GM12878 (cell line): ENCODE measurements around the gene CCNI. TPM values are rescaled to one million over a fixed set of nuclear protein-coding genes. Genes with fewer than 3 reads are reported as not detected.

Source experiments
- ASH2L ChIP-seq: fragments of 300-600, 200-600 bp; sonication (generic); IDR thresholded peaks from 2 replicates; pipeline ENCODE4 v1.6.1; 2017; ENCODE audit warnings: low read depth, mild to moderate bottlenecking, borderline replicate concordance
- ATF7 ChIP-seq: fragments of 450-650 bp; IDR thresholded peaks from 2 replicates; pipeline ENCODE4 v1.6.1; 2016; ENCODE audit warnings: low read depth, mild to moderate bottlenecking
- BACH1 ChIP-seq: fragments of 450-650 bp; IDR thresholded peaks from 2 replicates; pipeline ENCODE4 v1.6.1; 2017; ENCODE audit warnings: mild to moderate bottlenecking, borderline replicate concordance
- BCL11A ChIP-seq: IDR thresholded peaks from 2 replicates; pipeline ENCODE4 v1.6.1; 2011; ENCODE audit warnings: low read depth, low read length
- BHLHE40 ChIP-seq, 2 experiments: fragments of 450-650 bp in 1 of 2; IDR thresholded peaks; 2 replicates each; pipeline ENCODE4 v1.6.1; 2011 to 2017; ENCODE audit warnings: low read depth in 2 of 2, borderline replicate concordance in 1 of 2, improper control_type of control experiment in 1 of 2, low read length in 1 of 2, mild to moderate bottlenecking in 1 of 2
- EP300 ChIP-seq, 2 experiments: fragments of 150-350 bp in 1 of 2; IDR thresholded peaks; 2 replicates each; pipeline ENCODE4 v1.6.1; 2011 to 2012; ENCODE audit warnings: low read depth in 2 of 2, low read length in 2 of 2, borderline replicate concordance in 1 of 2, improper control_type of control experiment in 1 of 2, inconsistent platforms in 1 of 2; ENCODE audit not compliant: control insufficient read depth in 1 of 2
- FOXM1 ChIP-seq: IDR thresholded peaks from 2 replicates; pipeline ENCODE4 v1.6.1; 2012; ENCODE audit warnings: low read depth, mild to moderate bottlenecking, inconsistent platforms, low read length, moderate library complexity
- GABPA ChIP-seq: IDR thresholded peaks from 2 replicates; pipeline ENCODE4 v1.6.1; 2014; ENCODE audit warnings: antibody characterized with exemption, low read depth, mild to moderate bottlenecking, inconsistent platforms
- HDAC6 ChIP-seq: fragments of 200-600 bp; sonication (generic); IDR thresholded peaks from one replicate; pipeline ENCODE4 v1.8.0; 2017; ENCODE audit warnings: antibody characterized with exemption; ENCODE audit not compliant: unreplicated experiment
- MTA2 ChIP-seq: fragments of 450-650 bp; IDR thresholded peaks from 2 replicates; pipeline ENCODE4 v1.6.1; 2016; ENCODE audit warnings: low read depth, mild to moderate bottlenecking, moderate library complexity
- MTA3 ChIP-seq: IDR thresholded peaks from 2 replicates; pipeline ENCODE4 v1.6.1; 2012; ENCODE audit warnings: low read length, inconsistent platforms, borderline replicate concordance
- MYC ChIP-seq: IDR thresholded peaks from 2 replicates; pipeline ENCODE4 v1.6.1; 2011; ENCODE audit warnings: mild to moderate bottlenecking, low read length, moderate library complexity, inconsistent platforms; ENCODE audit not compliant: insufficient read depth, insufficient replicate concordance, insufficient read length, severe bottlenecking
- RCOR1 ChIP-seq: conservative IDR thresholded peaks from 2 replicates; pipeline ENCODE4 v1.6.1; 2012; ENCODE audit warnings: low read depth, low read length, improper control_type of control experiment
- SIX5 ChIP-seq: IDR thresholded peaks from 2 replicates; pipeline ENCODE4 v1.6.1; 2011; ENCODE audit warnings: mild to moderate bottlenecking, low read depth, low read length, moderate library complexity; ENCODE audit not compliant: severe bottlenecking
- SMAD5 ChIP-seq: IDR thresholded peaks from 2 replicates; pipeline ENCODE4 v1.6.1; 2016; ENCODE audit warnings: antibody characterized with exemption, low read depth
- SMC3 ChIP-seq: IDR thresholded peaks from 2 replicates; pipeline ENCODE4 v1.6.1; 2011; ENCODE audit warnings: low read length, improper control_type of control experiment, borderline replicate concordance
- SREBF2 ChIP-seq: IDR thresholded peaks from 2 replicates; pipeline ENCODE4 v1.6.1; 2012; ENCODE audit warnings: mild to moderate bottlenecking, low read length
- STAT1 ChIP-seq: fragments of 450-650 bp; conservative IDR thresholded peaks from 2 replicates; pipeline ENCODE4 v1.6.1; 2014; ENCODE audit warnings: antibody characterized with exemption, mild to moderate bottlenecking
- TCF7 ChIP-seq: IDR thresholded peaks from 2 replicates; pipeline ENCODE4 v1.6.1; 2014; ENCODE audit warnings: antibody characterized with exemption, borderline replicate concordance
- ZNF274 ChIP-seq: IDR thresholded peaks from one replicate; pipeline ENCODE4 v1.8.0; 2011; ENCODE audit not compliant: insufficient read length, insufficient read depth
- ZZZ3 ChIP-seq: IDR thresholded peaks from 2 replicates; pipeline ENCODE4 v1.6.1; 2011; ENCODE audit warnings: low read depth; ENCODE audit not compliant: control insufficient read depth, insufficient read length
- polyA plus RNA-seq, 11 experiments: library from polyadenylated mRNA; depleted of rRNA in 4 of 11; unstranded in 6 of 11; stranded (reverse) in 5 of 11; fragments of >200 nt; fragmentation: Nextera tagmentation in 4 of 11; fragmentation: Illumina TruSeq in 1 of 11; extraction: Ambion mirVana in 4 of 11; extraction: Trizol in 1 of 11; gene quantifications; 1 replicate in 1 of 11; 2 replicates in 10 of 11; pipeline versions ENCODE4 v1.2.1 to v1.2.3, GENCODE V29; 2011 to 2016; ENCODE audit warnings: inconsistent platforms in 2 of 11, missing spikeins in 2 of 11, low read depth in 1 of 11
- total RNA-seq, 4 experiments: library from RNA; depleted of rRNA in 3 of 4; stranded (reverse); fragments of >200 nt in 3 of 4; fragmentation: Illumina TruSeq in 1 of 4; extraction: Trizol in 1 of 4; gene quantifications; 2 replicates each; pipeline versions ENCODE4 v1.2.1 to v1.2.3, GENCODE V29; 2013 to 2021
- TF ChIP-seq, protein P1 (sequence below): fragments of 450-650 bp; IDR thresholded peaks from 2 replicates; pipeline ENCODE4 v1.6.1; 2018; ENCODE audit warnings: borderline replicate concordance, mild to moderate bottlenecking; ENCODE audit not compliant: partially characterized antibody
- TF ChIP-seq, protein P2 (sequence below), 3 experiments: IDR thresholded peaks in 2 of 3; conservative IDR thresholded peaks in 1 of 3; 2 replicates each; pipeline ENCODE4 v1.5.1; 2011; ENCODE audit warnings: low read depth in 3 of 3, low read length in 3 of 3, mild to moderate bottlenecking in 3 of 3, control low read depth in 2 of 3, moderate library complexity in 2 of 3, inconsistent platforms in 1 of 3, mixed read lengths in 1 of 3; ENCODE audit not compliant: control insufficient read depth in 2 of 3, insufficient read depth in 1 of 3; ENCODE audit errors: extremely low read depth in 1 of 3
- TF ChIP-seq, protein P3 (sequence below): IDR thresholded peaks from 2 replicates; pipeline ENCODE4 v1.6.1; 2012; ENCODE audit warnings: low read depth, low read length, improper control_type of control experiment

Gene CCNI
- total and polyA plus RNA-seq, 10 of the 15 experiments (the other 5 are each of a cell fraction or from before 2014, with no cell fraction given): 70.6 to 178 (median 105) TPM

DNA sequence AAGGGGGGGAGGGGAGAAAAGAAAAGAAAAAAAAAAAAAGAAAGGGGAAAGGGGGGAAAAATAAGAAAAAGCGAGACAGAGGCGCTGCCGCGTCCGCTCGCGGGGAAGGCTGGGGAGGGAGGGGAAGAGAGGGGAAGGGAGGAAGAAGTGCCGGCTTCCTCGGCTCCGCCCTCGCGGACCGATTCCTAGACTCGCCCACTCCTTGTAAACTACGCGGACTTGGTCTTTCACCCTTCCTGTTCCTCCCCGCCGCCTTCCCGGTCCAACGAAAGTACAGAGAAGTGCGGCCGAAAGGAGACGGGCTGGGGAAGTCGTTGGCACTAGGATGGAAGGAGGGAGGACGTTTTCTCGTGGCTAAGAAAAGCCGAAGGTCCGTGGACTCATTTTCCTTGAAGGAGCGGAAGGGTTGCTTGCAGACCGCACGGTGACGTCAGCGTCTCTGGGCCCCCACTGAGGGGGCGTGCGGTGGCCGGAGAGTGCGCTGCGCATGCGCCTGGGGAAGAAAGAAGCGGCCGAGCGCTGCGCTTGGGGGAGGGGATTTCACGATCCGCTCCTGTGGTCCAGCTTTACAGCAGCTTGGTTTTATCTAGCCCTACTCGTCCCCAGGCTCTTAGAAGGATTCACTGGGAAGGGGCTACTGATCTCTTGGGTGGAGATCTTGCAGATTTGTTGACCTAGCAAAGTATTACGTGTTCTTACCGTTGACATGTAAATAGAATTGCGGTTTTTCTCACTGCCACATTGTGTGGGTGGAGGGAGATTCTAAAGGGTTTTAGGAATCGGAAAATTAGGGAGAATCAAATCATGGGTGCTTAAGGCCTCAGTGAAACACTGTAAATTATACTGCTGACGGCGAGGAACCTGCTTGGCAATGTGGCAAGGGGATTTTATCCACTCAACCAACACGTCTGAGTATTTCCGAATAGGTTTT is at the start of gene CCNI (continued):
- TF ChIP-seq, protein P1, sequence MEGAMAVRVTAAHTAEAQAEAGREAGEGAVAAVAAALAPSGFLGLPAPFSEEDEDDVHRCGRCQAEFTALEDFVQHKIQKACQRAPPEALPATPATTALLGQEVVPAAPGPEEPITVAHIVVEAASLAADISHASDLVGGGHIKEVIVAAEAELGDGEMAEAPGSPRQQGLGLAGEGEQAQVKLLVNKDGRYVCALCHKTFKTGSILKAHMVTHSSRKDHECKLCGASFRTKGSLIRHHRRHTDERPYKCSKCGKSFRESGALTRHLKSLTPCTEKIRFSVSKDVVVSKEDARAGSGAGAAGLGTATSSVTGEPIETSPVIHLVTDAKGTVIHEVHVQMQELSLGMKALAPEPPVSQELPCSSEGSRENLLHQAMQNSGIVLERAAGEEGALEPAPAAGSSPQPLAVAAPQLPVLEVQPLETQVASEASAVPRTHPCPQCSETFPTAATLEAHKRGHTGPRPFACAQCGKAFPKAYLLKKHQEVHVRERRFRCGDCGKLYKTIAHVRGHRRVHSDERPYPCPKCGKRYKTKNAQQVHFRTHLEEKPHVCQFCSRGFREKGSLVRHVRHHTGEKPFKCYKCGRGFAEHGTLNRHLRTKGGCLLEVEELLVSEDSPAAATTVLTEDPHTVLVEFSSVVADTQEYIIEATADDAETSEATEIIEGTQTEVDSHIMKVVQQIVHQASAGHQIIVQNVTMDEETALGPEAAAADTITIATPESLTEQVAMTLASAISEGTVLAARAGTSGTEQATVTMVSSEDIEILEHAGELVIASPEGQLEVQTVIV: peak; percentile 91
- TF ChIP-seq EP300 (IDR thresholded peaks at IDR 0.05; ENCODE audit: borderline replicate concordance in 1 of 2, control insufficient read depth in 1 of 2, low read depth in 2 of 2, low read length in 2 of 2) (peak; percentile 4 to 78; a peak in 3 of 4 replicates), ASH2L (peak; percentile 59; the same call in 1 of the 2 replicates), BHLHE40 (IDR thresholded peaks at IDR 0.05; ENCODE audit: borderline replicate concordance in 1 of 2, low read depth in 2 of 2, low read length in 1 of 2) (peak; percentile 43 to 77; a peak in 3 of 4 replicates), HDAC6 (no peak), TCF7 (0 out of 2 replicates have a peak, but pooled peaks have one; percentile 35), SREBF2 (no peak), MYC (no peak), GABPA (peak; percentile 69; the same call in 1 of the 2 replicates), RCOR1 (no peak), ATF7 (peak; percentile 100), ZZZ3 (no peak), SIX5 (no peak), MTA3 (peak; percentile 87; the same call in 1 of the 2 replicates), MTA2 (peak; percentile 87), BACH1 (peak; percentile 89), SMAD5 (peak; percentile 92), FOXM1 (peak; percentile 78), STAT1 (peak; percentile 100), SMC3 (0 out of 2 replicates have a peak, but pooled peaks have one; percentile 3), BCL11A (peak; percentile 67), ZNF274 (no peak)
- TF ChIP-seq, protein P2, sequence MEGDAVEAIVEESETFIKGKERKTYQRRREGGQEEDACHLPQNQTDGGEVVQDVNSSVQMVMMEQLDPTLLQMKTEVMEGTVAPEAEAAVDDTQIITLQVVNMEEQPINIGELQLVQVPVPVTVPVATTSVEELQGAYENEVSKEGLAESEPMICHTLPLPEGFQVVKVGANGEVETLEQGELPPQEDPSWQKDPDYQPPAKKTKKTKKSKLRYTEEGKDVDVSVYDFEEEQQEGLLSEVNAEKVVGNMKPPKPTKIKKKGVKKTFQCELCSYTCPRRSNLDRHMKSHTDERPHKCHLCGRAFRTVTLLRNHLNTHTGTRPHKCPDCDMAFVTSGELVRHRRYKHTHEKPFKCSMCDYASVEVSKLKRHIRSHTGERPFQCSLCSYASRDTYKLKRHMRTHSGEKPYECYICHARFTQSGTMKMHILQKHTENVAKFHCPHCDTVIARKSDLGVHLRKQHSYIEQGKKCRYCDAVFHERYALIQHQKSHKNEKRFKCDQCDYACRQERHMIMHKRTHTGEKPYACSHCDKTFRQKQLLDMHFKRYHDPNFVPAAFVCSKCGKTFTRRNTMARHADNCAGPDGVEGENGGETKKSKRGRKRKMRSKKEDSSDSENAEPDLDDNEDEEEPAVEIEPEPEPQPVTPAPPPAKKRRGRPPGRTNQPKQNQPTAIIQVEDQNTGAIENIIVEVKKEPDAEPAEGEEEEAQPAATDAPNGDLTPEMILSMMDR (IDR thresholded peaks at IDR 0.05 in 2 of 3, conservative IDR thresholded peaks at IDR 0.05 in 1 of 3; ENCODE audit: control insufficient read depth in 2 of 3, extremely low read depth in 1 of 3, insufficient read depth in 1 of 3, low read depth in 3 of 3, low read length in 3 of 3): no peak
- TF ChIP-seq, protein P3, sequence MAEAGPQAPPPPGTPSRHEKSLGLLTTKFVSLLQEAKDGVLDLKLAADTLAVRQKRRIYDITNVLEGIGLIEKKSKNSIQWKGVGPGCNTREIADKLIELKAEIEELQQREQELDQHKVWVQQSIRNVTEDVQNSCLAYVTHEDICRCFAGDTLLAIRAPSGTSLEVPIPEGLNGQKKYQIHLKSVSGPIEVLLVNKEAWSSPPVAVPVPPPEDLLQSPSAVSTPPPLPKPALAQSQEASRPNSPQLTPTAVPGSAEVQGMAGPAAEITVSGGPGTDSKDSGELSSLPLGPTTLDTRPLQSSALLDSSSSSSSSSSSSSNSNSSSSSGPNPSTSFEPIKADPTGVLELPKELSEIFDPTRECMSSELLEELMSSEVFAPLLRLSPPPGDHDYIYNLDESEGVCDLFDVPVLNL: 0 out of 2 replicates have a peak, but pooled peaks have one; percentile 7
